GM18511 (cell line): ENCODE measurements around the gene NUDCD3.

ENCODE experiments used
- ATAC-seq: cut with Tn5 transposase; IDR thresholded peaks from one replicate; pipeline ENCODE4 v1.9.1; 2021; ENCODE audit warnings: mild to moderate bottlenecking, moderate library complexity; ENCODE audit not compliant: unreplicated experiment

Gene NUDCD3

DNA sequence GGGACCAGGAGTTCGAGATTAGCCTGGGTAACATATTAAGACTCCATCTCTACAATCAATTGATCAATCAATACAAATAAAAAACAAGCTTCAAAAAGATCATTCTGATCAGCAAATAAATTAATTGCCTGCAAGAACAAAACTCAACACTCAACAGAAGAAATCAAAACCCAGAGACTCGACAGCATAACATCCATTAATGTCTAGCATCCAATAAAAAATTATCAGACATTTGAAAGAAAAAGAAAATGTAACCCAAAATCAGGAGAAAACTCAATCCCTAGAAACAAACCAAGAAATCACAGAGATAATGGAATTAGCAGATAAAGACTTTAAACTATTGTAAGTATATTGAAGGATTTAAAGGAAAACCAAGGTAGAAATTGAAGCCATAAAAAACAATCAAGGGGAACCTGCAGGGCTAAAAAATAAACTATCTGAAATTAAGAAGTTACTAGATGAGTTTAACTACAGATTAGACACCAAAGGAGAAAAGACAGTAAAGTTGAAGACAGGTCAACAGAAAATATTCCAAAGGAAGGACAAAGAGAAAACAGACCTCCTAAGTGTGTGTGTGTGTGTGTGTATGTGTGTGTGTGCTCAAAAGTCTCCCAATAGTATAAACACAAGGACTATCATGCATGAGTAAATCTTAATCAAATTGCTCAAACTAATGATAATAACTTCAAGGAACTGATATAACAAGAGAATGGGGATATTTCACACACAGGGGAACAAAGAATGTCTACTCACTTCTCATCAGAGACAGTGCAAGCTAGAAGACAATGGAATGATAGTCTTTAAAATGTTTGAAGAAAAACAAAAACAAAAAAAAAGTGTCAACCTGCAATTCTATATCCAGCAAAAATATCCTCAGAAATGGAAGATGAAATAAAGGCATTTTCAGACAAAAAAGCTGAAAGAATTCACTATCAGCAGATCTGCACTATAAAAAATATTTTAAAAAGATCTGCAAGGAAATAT is 7.7 kb downstream of the NUDCD3 start:
- no peak for ATAC-seq

DNA sequence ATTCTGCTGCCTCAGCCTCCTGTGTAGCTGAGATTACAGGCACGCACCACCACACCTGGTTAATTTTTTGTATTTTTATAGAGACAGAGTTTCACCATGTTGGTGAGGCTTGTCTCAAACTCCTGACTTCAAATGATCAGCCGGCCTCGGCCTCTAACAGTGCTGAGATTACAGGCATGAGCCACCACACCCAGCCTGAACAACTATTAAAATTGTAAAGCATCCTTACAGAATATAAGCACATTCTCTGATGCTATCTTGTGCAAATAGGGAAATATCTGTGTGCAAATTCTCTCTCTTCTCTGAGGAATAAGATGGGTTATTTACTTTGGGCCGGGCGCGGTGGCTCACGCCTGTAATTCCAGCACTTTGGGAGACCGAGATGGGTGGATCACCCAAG is 12.5 kb downstream of the NUDCD3 start:
- no peak for ATAC-seq

DNA sequence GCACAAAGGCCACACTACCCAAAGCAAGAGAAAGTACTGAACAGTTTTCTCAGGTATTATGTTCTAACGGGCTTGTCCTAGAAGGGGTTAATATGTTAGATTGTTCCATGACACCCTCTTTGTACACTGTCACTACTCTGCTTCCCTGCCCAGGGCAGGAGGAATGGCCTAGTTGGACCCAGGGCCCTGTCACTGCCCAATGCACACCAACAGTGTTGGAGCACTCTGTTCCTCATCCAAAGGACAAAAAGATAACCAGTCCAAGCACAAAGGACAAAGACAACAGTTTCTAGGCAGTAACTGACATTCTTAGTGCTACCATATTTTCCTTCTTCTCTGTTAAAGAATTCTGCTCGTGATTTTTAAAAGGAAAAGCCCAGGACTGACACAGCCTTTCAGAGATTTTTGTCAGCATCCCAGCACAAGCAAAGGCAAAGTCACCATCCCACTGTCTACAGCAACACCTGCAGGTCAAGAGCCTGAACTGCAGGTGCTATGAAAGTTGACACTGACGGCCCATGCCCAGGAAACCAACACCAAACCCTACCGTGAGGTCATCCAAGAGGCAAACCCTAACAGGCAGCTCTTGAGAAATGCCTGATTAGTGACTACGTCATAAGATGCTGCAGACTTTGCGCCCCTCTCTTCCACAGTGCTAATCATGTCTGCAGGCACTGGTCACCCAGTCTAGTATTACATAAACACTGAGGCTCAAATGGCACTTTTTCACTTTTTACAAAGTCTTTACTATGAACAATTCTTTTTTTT is 13.2 kb downstream of the NUDCD3 start:
- ATAC-seq, result peak; percentile 87

DNA sequence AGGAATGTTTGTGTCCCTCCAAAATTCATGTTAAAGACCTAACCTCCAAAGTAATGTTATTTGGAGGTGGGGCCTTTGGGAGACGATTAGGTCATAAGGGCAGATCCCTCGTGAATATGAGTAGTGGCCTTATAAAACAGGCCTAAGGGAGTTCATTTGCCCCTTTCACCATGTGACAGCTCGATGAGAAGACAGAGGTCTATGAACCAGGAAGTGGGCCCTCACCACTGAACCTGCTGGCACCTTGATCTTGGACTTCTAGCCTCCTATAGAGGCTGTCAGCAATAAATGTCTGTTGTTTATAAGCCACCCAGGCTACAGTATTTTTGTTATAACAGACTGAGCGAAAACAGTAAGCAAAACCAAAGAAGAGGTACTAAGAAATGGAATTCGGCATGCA is 14.1 kb downstream of the NUDCD3 start:
- ATAC-seq, result no peak

DNA sequence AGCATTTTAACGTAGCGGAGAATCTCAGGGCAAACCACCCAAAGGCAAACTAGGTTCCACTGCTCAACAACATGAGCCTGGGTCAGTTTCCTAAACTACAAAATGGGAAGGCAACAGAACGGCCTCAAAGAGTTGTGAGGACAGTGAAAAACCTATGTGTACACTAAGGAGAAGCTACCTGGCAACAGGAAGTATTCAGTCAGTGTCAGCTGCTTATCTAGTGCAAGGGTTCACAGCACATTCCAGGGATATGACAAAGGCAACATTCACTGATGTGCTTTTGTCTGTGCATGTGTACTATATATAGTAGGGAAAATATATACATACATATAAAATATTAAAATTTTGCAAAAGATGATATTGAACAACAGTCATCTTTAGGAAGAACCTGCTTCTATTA is 17.2 kb downstream of the NUDCD3 start:
- no peak for ATAC-seq

DNA sequence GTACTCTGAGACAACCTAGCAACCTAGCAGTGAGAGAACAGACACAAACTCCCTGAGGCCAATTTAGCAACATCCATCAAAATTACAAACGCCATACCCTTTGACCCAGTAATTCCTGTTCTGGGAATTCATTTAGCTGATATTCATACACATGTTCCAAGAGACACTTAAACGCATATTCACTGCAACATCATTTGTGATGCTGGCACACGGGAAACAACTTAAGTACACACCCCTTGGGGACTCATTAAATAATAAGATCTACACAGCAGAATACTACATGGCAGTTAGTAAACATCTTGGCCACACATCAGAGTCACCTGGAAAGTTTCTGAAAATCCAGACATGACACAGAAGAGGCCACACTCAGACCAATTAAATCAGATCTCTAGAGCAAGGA is 17.6 kb downstream of the NUDCD3 start:
- no peak for ATAC-seq

DNA sequence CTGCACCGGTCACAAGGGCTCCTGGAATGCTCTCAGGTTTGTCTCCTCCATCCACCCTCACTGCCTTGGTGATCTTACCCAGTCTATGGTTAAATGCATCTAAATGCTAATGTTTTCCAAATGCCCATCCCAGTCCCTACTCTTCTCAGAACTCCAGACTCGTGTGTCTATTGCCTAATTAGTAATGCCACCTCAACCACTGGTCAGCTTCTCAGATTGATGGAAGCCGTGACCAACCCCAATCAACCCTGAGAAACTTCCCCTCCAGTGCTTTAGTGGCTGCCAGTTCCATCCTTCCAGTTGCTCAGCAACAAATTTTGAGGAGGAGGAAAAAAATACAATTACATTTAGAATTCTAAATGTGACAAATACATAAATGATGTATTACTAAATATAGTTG is 18.6 kb downstream of the NUDCD3 start:
- no peak for ATAC-seq

DNA sequence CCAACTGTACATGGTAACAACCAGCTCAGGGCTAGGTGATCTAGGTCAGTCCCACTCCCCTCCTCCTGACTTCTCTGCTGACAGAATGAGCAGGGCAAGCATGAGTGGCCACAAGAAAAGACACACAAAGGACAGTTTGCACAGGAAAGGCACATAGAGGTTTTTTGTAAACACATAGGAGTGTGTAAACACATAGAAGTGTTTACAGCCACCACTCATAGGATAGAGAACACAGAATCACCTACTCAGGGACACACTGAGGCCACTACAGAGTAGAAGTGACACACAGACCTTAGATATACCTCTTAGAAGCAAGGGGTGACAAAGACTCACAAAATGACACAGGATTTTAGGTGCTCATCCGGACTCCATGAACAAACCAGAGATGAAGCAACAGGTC is 19.0 kb downstream of the NUDCD3 start:
- no peak for ATAC-seq

DNA sequence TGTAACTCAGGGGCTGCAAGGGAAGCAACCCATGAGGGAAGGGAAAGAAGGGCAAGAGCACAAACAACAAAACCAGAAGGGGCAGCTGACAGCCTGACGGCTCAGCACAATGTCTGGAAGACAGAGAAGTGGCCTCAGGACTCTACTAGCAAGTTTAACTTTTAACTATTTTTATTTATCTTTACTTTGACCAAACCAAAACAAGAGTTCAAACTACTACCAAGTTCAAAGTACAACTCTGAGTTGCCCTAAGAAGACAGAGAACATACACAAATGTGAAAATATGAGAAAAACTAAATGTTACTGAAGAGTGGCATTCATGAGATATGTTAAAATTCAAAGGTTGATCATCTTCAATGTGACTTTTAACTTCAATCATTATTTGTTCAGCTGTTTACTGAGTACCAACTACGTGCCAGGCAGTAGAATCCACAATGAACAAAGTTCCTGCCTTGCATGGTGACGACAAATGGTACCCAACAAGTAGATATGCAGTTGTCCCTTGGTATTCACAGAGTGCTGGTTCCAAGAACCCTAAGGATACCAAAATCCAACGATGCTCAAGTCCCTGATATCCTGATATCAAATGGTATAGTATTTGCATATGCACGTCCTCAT is 19.7 kb downstream of the NUDCD3 start:
- ATAC-seq, result no peak

DNA sequence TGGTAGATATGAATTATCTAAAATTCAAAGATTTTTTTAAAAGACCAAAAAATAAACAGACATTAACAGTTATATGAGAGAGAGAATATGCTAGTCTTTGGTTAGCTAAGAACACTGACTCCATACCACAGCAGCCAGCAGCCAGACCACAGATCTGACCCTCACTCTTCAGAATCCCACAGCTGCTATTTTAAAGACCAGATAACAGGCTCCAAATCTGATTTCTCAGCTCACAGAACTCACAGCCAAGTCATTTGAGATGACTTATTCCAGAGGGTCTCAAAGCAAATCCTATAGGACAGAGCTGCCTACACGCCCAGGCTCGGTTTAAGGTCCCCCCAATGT is 20.4 kb downstream of the NUDCD3 start:
- no peak for ATAC-seq

DNA sequence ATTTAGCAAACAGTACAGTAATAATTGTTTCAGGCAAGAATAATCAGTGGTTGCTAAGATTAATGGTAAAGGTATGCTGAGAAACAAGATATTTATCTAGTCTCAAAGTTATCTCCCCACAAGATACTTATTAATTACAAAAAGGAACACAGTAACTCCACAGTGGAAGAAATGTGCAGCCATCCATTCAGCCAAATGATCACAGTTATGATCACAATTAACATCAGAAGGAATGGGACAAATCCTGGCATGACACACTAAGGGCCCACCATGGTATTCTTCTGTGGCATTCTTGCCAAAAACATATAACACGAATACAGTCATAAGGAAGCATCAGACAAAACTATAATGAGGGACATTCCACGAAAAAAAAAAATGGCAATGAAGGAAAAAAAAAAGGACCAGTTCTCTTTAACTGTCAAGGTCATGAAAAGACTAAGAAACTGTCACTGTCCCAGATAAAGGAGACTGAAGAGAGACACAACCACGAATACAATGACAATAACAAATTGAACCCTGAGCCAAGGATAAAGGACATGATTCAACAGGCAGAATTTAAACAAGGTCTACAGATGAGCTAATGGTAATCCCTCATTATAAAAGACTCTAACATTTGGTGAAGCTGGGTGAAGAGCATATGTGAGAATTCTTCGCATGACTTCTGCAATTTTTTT is 20.9 kb downstream of the NUDCD3 start:
- no peak for ATAC-seq

DNA sequence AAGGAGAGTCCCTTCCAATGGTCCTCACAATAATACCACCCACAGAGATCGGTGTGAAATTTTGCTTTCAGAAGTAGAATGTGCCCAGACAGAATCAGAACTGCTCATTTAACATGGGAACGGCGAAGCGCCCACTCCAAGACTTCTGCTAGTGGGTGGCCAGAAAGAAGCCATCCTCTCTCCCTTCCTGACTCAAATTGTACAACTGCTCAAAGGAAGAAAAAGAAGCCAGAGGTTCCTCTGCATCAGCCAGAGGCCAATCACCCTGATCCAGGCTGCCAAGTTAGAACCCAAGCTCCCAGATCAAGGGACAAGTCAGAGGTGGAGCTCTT is 23.3 kb downstream of the NUDCD3 start:
- ATAC-seq, result no peak

DNA sequence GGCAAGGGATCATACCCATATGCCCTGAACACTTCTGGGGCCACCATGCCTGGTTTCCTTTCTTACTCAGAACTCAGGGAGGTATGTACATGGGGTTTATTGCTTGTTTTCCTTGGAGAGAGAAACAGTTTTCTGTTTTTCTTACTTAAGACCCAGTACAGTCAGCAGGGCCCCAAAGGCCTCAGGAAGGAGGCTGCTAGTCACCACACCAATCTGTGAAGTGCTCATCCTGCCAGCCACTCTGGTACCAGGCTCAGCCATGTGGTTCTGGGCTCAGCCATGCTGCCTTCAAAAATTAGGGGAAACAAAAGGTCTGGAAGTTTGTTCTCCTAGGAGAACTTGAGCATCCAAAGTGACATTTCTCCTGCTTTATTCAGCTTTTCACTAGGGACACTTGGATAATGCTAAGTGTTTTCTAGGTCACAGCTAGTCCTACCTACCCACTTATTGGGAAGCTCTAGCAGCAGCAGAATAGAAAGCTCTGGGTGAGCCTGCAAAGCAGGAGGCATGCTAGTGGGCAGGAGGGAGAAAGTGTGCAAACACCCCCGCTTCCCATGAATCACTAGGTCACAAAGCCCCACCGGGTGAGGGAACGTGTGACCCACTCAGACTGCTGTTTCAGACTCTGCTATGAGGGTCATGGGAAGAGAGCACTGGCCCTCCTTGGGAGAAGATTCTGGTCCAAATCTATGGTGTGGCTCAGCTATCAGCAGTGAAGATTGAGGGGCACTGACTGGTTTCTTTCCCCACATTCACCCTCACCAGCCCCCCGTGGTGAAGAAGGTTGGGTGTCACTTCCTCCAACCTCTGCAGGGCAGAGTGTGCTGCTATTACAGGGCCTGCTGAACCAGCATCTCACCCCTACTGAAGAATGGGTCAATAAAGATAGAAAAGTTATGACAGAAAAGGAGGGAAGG is 23.9 kb downstream of the NUDCD3 start:
- ATAC-seq, result no peak

DNA sequence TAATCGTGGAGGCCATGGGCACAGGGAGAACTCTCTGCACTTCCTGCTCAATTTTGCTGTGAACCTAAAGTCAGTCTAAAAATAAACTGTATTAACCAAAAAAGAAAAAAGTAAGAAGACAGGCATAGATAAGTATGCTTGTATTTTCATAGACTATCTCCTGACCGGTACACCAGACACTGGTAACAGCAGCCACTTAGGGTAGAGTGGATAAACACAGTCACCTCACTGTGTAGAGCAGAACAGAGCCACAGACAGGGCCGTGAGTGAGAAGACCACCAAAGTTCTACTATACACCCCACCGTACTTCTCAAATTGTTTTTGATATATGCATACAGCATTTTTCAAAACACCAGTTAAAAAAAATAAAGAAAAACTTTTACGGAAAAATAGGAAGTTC is 25.0 kb downstream of the NUDCD3 start:
- no peak for ATAC-seq

DNA sequence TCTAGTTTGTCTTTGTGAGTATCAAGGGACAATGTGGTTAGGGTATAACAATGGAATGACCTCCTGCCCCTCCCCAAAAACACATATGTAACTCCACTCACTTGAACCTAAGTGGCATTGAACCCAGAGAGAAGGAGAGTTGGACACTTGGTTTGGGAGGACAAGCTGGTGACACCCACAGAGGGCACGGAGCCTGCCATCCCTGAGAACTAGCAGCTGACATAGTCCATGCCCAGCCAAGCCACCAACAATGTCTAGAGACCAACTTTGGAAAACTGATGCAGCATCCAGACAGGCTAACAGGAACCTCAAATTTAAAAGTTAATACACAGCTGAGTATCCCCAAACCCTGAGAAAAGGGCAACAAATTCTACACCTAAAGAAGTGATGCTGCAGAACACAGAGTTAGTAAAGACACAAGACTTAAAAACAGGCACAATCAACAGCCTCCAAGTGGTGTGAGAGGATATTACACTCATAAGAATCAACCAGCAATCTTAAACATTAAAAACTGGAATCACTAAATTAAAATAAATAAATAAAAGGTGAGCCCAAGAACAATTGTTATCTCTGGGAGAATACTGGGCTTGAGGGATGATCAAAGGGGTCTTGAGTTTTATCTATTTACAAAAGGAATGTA is 27.2 kb downstream of the NUDCD3 start:
- ATAC-seq, result no peak

DNA sequence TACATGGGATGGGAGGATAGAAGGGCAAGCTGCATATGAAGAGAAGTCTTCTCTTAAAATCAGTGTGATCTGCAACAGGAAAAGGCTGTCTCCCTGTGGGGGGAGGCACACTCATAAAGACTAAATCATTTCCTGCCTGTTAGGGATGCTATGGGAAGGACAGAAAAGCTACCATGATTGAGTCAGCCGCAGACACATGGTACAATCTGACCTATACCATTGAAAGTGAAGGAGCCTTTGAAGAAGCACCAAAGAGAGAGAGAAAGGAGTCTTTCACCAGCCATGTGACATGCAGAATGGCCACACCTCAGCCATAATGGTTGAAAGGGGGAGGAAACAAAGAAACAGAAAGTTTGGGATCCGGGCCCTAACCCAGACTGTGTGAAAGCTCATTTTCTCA is 29.1 kb downstream of the NUDCD3 start:
- no peak for ATAC-seq

DNA sequence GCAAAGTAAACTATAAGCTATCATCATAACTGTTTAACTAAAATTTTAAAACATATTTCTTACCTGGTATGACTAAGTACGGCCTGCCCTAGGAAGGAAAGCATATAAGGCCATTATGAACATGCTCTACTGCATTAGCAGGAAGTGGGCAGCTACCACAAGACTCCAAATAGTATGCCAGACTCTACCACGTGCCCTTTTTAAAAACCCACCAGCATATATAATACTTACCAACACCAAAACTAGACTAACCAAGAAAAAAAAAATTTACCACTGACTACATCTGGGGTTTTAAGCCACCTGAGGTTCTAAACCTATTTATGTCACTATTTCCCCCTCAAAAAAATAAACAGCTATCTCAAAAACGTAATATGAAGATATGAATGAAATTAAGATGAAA is 30.1 kb downstream of the NUDCD3 start:
- peak; percentile 99 for ATAC-seq

DNA sequence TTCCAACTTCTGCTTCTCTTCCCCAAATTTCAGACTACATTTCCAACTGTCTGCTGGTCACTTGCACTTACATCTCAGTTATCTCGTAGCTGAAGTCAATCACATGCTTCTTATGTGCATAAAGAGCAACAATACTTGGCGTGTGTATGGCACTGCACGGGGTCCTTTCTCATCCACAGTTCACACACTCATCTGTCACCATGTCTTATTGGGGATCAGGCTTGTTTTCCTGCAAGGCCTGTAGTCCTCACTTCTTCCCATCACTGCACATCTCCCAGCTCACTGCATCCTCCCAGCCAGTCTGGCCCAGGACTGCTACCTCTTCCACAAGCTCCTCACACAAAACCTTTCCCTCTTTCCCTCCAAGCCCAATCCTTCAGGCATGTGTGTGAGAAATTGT is 35.3 kb downstream of the NUDCD3 start:
- no peak for ATAC-seq

DNA sequence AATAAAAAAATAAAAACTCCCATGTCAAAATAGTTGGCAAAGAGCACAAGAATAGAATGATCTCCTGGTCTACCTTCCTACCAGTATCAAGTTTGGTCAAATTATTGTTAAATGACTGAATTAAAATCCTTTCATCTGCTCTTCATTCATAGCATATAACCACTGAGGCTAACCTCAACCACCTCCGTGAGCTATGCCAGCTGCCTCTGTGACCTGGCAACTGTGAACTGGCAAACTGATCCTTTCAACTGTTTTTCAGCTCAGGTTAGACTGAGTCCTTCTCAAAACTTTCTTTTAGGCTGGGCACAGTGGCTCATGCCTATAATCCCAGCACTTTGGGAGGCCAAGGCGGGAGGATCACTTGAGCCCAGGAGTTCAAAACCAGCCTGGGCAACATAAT is 36.1 kb downstream of the NUDCD3 start:
- no peak for ATAC-seq

DNA sequence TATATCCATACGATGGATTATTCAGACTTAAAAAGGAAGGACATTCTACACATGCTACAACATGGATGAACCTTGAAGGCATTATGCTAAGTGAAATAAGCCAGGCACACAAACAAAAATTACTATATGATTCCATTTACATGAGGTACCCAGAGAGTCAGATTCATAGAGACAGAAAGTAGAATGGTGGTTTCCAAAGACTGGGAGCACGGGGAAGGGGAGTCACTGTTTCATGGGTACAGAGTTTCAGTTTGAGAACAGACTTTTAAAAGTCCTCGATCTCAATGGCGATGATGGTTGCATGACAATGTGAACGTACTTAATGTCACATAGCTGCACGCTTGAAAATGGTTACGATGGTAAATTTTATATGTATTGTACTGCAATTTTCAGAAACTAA is 39.3 kb downstream of the NUDCD3 start:
- ATAC-seq, result no peak
